Right lobe of liver (tissue), 4 donors: ENCODE results near the gene PIWIL1.

Experiments used
- CTCF ChIP-seq, 4 donors: fragments of 200-600 bp in 3 of 4; fragments of 450-650 bp in 1 of 4; IDR thresholded peaks; one replicate each; pipeline versions ENCODE4 v1.5.1 to v1.8.0; 2016 to 2022; ENCODE audit warnings: antibody characterized with exemption in 4 of 4, mild to moderate bottlenecking in 2 of 4
- POLR2A ChIP-seq: fragments of 450-650 bp; IDR thresholded peaks from one replicate; pipeline ENCODE4 v1.6.1; 2017; ENCODE audit warnings: antibody characterized with exemption, mild to moderate bottlenecking
- donor health status: DM: no; HTN: no; CAD: no.
- donor health status: DM: no; HTN: no; CAD: no.
- donor health status: DM: no; HTN: yes; CAD: no.

- TF ChIP-seq CTCF (IDR thresholded peaks at IDR 0.05) (no peak), POLR2A (no peak)
These were observed 20.1 kb downstream of the PIWIL1 start for GRCh38 chr12:130357729-130358330.
